ENCODE data around the gene AP4M1.
"Not testable (repeated sequence)": the region's sequence is repeated elsewhere in the genome, so short reads cannot be mapped to it uniquely, and the experiment has no call there.

The AP4M1 gene

DNA sequence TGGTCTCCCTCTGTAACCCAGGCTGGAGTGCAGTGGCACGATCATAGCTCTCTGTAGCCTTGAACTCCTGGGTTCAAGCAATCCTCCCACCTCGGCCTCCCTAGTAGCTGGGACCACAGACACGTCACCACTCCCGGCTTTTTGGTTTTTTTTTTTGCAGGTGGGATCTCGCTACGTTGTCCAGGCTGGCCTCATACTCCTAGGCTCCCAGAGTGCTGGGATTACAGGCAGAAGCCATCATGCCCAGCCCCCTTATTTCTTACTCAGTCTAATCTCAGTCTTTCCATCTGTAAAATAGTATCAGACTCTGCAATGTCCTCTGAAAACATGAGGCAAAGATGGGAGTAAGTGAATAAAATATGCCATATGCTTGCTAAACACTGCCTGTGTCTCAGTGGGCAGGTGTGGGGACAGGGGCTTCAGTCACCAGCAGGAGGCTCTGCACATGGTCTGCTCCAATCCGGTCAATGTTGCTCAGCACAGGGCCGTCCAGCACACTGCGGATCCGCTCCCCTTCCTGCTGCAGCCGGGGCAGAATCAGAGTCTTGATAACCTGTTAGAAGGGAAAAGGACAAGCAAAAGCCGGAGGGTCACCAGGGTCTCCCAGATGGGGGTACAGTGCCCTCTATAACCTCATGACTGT lies 8.2 kb downstream of the AP4M1 start:
- DNase-seq (ENCODE audit: low read depth), result no peak

DNA sequence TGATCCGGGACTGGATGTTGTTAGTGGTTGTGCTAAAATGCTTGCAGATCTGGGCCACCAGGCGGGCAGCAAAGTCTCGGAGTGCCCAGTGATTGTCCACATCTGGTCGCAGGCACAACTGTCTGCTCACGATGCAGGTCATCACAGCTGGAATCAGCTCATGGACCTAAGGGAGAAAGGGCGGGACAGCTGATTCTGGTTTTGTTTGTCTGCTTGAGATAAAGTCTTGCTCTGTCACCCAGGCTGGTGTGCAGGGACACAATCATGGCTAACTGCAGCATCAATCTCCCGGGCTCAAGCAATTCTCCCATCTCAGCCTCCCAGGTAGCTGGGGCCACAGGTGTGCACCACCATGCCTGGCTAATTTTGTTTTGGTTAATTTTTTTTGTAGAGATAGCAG lies 9.7 kb downstream of the AP4M1 start:
- no peak for DNase-seq (ENCODE audit: low read depth)

DNA sequence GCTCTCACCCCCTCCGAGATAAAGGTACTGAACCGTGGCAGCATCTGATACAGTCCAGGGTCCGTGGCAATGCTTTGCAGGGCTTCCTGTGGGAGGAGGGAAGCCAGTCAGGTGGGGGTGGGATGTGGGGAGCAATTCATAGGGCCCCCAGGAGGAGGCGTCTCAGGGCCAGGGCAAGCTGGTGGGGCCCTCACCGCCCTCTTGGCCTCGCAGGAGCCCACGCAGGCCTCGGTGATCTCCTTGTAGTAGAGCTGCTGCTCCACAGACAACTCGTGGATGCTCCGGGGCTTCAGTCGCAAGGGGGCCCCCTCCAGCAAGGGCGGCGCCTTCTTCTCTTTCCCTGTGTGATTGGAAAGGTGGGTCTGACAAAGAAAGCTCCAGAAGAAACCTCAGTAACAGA lies 10.5 kb downstream of the AP4M1 start:
- DNase-seq (ENCODE audit: low read depth), result no peak

DNA sequence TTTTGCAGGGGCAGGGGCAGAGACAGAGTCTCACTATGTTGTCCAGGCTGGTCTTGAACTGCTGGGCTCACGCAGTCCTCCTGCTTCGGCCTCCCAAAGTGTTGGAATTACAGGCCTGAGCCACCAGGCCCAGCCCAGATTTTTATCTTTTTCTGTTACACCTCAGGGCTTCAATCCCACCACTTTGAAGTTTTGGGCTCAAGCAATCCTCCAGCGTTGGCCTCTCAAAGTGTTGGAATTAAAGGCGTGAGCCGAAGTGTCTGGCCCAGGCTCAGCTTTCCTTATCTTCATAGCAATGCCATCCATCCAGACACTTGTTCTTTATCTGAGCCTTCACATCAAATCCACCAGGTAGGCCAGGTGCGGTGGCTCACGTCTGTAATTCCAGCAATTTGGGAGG lies 13.6 kb downstream of the AP4M1 start:
- DNase-seq (ENCODE audit: low read depth), result no peak

DNA sequence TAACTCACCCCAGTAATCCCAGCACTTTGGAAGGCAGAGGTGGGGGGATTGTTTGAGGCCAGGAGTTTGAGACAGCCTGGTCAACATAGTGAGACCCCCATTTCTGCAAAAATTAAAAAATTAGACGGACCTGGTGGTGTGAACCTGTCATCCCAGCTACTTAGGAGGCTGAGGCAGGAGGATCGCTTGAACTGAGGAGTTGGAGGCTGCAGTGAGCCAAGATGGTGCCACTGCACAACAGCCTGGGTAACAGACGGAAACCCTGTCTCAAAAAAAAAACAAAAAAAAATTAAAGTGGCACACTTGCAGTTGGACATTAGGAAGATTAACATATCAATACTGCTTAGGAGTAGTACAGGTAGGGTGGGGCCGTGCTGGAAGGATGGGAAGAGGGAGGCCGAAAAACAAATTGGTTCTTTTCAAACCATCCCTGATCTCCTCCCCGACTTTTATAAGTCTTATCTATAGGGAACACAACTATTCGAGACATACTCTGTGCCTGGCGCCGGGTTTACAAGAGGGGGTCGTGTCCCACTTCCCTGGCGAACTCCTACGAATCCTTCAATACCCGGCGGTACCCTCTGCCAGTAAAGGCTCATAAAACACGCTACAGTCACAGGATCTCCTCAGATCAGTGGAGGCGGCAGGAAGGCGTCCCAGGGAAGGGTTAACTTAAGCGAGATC lies 17.1 kb downstream of the AP4M1 start:
- no peak for DNase-seq (ENCODE audit: low read depth)

DNA sequence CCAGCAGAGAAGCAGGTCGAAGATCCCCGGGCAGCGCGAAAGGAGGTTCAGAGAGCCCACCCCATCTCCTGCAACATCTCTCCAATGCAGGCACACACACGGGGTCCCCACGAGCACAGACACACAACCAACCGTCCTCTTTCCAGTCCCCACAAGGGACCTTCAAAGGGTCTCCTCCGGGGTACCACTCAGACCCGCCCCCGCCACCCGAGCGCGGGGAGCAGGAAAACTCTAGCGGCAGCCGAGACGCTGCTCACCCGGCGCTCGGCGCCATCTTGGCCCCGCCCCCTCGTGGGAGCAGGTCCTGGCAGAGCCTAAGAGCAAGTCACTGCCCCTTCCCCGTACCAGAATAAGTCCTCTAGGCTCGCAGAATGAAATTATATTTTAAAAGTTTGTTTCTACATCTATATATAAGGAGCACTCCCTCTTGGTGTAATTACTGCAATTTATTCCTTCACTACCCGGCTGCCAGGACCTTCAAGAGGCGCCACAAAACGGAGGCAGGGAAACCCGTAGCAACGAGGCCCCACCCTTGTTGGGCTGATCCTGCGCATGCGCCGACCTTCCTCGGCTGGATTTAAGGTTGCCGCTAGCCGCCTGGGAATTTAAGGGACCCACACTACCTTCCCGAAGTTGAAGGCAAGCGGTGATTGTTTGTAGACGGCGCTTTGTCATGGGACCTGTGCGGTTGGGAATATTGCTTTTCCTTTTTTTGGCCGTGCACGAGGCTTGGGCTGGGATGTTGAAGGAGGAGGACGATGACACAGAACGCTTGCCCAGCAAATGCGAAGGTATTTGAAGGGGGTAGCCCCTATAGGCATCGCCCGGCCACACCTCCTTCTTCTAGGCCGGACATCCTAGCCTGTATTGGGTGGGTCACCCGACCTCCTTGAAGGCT lies 17.9 kb downstream of the AP4M1 start, which contains the start of the genes CNPY4 and TAF6:
TSS of gene CNPY4 (plus strand) at position 563 of the 898 bp plus-strand sequence. CDS start at position 674, 111 bp downstream.
TSS of gene TAF6 (minus strand) at position 287 of the 898 bp plus-strand sequence. CDS start 5,149 bp downstream, outside the sequence.
- DNase-seq (ENCODE audit: low read depth), result peak; percentile 90

DNA sequence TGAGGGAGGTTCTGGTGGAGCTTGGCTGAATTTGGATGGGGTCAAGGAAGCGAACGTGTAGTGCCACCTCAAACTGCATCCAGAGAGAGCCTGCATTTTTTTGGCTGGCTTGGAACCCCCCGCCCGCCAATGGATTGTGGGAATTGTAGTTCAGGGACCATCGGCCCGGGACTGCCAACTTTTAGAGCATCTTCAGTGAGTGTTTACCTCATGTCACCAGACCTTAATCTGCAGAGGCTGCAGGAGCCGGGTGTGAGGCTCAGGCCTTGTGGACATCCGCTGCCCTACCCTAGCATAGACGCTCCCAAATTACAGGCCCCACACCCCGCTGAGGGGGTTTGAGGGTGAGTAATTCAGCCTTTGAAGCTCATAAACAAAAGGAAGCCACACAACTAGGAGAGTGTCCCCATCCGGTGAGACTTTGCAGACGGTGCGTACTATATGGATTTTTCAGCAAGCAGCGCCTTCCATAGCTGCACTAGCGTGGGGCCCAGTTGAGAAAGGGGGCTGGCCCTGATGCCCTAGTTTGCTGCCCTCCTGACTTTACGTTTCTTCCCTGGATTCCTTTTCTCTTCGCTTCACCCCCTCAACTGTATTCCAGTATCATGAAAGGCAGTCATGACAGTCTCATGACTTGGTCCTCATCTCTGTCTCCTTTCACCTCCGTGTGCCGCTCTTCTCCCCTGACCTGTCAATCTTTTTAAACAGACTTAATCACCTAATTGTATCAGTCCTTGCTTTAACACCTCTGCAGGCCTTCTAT lies 18.7 kb downstream of the AP4M1 start:
- DNase-seq (ENCODE audit: low read depth), result peak; percentile 57

DNA sequence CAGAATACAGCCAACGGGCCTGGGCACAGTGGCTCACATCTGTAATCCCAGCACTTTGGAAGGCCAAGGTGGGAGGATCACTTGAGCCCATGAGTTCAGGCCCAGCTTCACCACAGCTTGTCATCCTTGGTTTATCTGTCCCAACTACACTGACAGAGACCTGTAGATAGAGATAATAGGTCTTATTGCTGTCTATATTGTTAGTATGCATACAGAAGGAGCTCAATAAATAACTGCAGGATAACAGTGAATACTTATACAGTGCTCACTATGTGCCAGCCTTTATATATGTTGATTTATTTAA lies 19.2 kb downstream of the AP4M1 start:
- DNase-seq (ENCODE audit: low read depth), result no peak

DNA sequence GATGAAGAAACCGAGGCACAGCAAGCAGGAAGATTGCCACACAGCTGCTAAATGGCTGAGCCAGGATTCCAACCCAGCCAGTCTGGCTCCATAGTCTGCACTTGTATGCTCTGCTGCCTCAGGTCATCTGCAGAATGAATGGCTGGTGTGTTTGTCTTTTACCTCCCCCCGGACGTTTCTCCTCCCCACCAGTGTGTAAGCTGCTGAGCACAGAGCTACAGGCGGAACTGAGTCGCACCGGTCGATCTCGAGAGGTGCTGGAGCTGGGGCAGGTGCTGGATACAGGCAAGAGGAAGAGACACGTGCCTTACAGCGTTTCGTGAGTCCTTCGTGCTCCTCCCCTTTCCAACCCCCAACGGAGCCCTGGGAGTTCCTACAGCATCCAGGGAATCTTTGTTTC lies 20.6 kb downstream of the AP4M1 start:
- no peak for DNase-seq (ENCODE audit: low read depth)

DNA sequence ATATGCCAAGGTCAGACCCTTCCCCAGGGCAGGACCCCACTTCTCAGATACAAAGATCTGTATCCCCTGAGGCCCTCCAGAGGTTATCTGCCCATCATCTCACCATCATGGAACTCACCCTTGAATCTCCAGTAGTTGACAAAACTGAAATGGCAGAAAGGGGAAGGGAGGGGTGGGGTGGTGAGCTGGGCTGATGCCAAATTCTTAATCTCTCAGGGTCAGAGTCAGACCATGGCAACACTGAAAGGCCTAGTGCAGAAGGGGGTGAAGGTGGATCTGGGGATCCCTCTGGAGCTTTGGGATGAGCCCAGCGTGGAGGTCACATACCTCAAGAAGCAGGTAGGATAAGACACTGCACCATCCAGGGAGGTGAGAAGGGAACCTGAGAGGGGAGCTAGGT lies 21.1 kb downstream of the AP4M1 start:
- DNase-seq (ENCODE audit: low read depth), result no peak

DNA sequence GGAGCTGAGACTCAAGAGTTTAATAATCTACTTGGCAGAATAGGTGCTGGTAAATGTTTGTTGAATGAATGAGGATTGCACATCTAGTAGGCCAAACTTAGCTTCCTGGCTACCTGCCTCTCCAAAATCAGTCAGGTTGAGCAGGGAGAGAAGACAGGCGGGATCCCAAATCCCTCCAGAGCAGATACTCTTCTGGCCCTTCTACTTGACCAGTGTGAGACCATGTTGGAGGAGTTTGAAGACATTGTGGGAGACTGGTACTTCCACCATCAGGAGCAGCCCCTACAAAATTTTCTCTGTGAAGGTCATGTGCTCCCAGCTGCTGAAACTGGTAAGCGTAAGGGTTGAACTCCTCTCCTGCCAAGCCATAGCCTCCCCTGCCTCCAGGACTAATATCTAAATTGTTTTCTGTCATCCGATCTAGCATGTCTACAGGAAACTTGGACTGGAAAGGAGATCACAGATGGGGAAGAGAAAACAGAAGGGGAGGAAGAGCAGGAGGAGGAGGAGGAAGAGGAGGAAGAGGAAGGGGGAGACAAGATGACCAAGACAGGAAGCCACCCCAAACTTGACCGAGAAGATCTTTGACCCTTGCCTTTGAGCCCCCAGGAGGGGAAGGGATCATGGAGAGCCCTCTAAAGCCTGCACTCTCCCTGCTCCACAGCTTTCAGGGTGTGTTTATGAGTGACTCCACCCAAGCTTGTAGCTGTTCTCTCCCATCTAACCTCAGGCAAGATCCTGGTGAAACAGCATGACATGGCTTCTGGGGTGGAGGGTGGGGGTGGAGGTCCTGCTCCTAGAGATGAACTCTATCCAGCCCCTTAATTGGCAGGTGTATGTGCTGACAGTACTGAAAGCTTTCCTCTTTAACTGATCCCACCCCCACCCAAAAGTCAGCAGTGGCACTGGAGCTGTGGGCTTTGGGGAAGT lies 23.1 kb downstream of the AP4M1 start:
- no peak for DNase-seq (ENCODE audit: low read depth)

DNA sequence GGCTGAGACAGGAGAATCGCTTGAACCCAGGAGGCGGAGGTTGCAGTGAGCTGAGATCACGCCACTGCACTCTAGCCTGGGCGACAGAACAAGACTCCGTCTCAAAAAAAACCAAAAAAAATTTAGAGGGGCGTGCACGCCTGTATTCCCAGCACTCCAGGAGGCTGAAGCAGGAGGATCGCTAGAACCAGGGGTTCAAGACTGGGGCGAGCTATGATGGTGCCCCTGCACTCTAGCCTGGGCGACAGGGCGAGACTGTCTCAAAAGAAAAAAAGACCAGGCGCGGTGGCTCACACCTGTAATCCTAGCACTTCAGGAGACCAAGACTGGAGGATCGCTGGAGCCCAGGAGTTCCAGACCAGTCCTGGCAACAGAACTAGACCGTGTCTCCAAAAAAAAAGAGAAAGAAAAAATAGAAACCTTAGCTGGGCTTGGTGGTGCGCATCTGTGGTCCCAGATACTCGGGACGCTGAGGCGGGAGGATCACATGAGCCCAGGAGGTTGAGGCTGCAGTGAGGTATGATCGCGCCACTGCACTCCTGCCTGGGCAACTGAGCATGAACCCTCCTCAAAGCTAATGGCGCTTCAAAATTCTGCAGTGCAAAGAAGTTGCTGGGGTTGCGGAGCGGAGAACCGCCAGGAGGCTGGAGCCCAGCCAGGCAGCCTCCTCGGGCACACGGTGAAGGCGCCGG lies 24.9 kb downstream of the AP4M1 start:
- no peak for DNase-seq (ENCODE audit: low read depth)

DNA sequence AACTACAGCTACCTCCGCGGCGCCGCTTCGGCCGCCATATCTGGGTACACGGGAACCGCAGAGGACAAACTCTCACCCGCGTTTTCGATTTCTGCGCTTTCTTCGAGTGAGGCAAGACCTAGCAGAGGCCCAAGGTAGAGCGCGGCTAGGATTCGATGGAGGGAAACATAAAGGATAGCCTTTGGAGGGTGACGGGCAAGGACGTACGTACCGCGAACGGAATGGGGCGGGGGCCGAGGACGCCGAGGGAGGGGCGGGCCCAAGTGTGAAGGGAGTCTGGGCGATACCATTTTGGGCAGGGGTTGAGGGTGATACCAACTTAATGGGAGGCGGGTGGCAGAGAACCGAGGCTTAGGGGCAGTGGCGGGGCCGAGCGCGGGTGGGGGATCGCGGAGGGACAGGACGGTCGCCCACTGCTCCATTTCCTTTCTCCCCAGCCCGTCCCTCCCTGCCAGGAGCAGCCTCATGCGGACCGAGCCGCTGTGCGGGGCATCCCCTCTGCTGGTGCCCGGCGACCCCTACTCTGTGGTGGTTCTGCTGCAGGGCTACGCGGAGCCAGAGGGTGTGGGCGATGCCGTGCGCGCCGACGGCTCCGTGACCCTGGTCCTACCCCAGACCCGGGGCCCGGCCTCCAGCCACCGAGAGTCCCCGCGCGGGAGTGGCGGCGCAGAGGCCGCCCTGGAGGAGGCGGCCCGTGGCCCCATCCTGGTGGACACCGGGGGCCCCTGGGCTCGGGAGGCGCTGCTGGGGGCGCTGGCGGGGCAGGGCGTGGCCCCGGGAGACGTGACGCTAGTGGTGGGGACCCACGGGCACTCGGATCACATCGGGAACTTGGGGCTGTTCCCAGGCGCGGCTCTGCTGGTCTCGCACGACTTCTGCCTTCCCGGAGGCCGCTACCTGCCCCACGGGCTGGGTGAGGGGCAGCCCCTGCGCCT lies 25.8 kb downstream of the AP4M1 start, which contains the start of gene MBLAC1:
TSS of gene MBLAC1 (plus strand) at position 37 of the 935 bp plus-strand sequence. CDS start at position 466, 429 bp downstream.
- DNase-seq (ENCODE audit: low read depth), result peak; percentile 84

DNA sequence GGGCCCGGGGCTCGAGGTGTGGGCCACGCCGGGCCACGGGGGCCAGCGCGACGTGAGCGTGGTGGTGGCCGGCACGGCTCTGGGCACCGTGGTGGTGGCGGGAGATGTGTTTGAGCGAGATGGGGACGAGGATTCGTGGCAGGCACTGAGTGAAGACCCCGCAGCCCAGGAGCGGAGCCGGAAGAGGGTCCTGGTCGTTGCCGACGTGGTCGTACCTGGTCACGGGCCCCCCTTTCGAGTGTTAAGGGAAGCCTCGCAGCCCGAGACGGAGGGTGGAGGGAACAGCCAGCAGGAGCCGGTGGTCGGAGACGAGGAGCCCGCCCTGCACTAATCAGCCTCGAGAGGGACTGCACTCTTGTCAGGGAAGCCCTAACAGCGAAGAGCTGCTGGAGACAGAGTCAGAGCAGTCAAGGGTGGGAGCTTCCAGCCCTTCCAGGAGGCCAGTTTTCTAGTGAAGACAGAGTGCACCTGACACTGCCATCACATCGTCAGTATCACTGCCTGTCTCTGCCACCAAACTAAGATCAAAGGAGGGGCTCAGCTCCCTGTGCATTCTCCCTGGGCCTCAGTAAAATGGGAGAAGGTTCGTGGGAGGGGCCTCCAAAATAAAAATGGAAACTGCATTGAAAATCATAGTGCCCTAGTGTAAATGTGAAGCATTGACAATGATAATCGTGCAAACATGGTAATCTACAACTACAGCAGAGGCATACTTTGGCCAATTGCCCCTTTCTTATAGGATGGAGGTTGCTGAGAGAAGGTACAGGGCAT lies 26.6 kb downstream of the AP4M1 start:
- no peak for DNase-seq (ENCODE audit: low read depth)

DNA sequence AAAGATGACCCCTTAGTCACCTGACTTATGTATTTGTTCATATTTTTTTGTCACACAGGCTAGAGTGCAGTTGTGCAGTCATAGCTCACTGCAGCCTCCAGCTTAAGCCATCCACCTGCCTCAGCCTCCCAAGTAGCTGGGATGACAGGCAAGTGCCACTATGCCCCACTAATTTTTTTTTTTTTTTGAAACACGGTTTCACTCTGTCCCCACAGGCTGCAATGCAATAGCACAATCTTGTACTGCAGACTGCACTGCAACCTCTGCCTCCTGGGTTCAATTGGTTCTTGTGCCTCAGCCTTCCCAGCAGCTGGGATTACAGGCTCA lies 27.2 kb downstream of the AP4M1 start:
- no peak for DNase-seq (ENCODE audit: low read depth)

DNA sequence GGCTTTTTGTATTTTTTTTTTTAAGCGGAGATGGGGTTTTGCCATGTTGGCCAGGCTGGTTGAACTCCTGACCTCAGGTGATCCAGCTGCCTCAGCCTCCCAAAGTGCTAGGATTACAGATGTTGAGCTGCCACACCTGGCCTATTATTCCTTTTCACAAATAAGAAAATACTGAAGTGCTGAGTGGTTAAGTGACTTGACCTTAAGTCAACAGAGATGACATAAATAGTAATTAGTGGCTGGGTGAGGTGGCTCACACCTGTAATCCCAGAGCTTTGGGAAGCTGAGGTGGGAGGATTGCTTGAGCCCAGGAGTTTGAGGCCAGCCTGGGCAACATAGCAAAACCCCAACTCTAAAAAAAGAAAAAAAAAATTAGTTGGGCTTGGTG lies 28.8 kb downstream of the AP4M1 start:
- DNase-seq (ENCODE audit: low read depth), result not testable (repeated sequence)

DNA sequence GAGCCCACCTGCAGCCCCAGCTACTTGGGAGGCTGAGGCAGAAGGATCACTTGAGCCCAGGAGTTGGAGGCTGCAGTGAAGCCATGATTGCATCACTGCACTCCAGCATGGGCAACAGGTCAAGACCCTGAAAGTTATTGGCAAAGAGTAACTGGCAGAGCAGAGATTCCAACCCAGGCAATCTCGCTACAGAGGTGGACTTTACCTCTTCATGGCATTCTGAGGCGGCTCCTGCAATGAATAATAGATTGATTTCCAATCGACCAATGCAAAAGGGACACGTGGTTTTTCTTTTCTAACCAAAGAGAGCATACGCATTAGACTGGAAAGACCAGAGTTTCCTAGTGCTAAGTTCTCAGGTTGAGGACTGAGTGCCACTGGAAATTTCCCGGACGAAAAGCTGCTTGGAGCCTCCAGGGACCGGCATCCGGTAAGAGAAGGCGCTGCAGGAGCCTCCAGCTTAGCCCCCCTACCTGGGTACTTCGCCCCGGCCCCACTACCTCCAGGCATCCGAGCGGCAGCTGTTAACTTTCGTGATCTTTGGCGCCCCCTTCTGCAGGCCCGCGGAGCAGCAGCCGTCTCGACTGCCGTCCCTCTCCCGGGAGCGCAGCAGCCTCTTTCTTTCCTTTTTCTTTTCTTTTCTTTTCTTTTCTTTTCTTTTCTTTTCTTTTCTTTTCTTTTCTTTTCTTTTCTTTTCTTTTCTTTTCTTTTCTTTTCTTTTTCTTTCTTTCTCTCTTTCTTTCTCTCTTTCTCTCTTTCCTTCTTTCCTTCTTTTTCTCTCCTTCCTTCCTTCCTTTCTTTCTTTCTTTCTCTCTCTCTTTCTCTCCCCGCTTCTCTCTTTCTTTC lies 29.4 kb downstream of the AP4M1 start:
- DNase-seq (ENCODE audit: low read depth), result peak; percentile 72

DNA sequence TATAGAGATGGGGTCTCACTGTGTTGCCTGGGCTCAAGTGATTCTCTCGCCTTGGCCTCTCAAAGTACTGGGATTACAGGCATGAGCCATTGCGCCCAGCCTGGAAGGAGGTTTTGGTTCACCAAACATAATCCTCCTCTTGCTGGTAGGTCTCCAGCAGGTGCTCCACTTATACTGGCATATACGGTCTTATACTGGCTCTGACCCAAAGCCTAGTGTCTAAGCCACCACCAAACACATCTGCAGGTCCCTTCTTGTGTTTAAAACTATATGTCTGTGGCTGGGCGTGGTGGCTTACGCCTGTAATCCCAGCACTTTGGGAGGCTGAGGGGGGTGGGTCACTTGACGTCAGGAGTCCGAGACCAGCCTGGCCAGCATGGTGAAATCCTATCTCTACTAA lies 30.7 kb downstream of the AP4M1 start:
- DNase-seq (ENCODE audit: low read depth), result no peak

Measured in activated T-helper 1 cell treated with Interleukin-2 at 50 U/mL for 16 hours (primary cell).